Progenitor cell of endocrine pancreas (in vitro differentiated cells): Measurements from ENCODE around the gene TMEM9B. TPM values are rescaled to one million over a fixed set of nuclear protein-coding genes. Genes with fewer than 3 reads are reported as not detected.
"Not testable (repeated sequence)": the region's sequence is repeated elsewhere in the genome, so short reads cannot be mapped to it uniquely, and the experiment has no call there.

Experiments used
- DNase-seq: peaks from one replicate; pipeline ENCODE4 v3.0.0; 2021; ENCODE audit warnings: low spot score; ENCODE audit not compliant: unreplicated experiment
- H3K27ac Mint-ChIP-seq: 2 replicates; pipeline ENCODE4 v1.8.0; 2021; ENCODE audit warnings: mild to moderate bottlenecking, moderate library complexity, mixed read lengths
- H3K27me3 Mint-ChIP-seq: 2 replicates; pipeline ENCODE4 v1.8.0; 2021; ENCODE audit warnings: mixed read lengths
- H3K36me3 Mint-ChIP-seq: 2 replicates; pipeline ENCODE4 v1.8.0; 2022; ENCODE audit warnings: mixed read lengths; ENCODE audit not compliant: insufficient read depth
- H3K4me1 Mint-ChIP-seq: 2 replicates; pipeline ENCODE4 v1.8.0; 2021; ENCODE audit warnings: low read depth, mixed read lengths
- H3K4me3 Mint-ChIP-seq: 2 replicates; pipeline ENCODE4 v1.8.0; 2021; ENCODE audit warnings: low read depth, mild to moderate bottlenecking, moderate library complexity, mixed read lengths
- H3K9me3 Mint-ChIP-seq: 2 replicates; pipeline ENCODE4 v1.8.0; 2021; ENCODE audit warnings: low read depth, mixed read lengths
- total RNA-seq: library from RNA; stranded (reverse); gene quantifications from 2 replicates; pipeline ENCODE4 v1.2.1, GENCODE V29; 2021
- TF ChIP-seq, protein P1 (sequence below): fragments of 200-600 bp; sonication (generic); IDR thresholded peaks from one replicate; pipeline ENCODE4 v1.5.0; 2021; ENCODE audit warnings: antibody characterized with exemption, mild to moderate bottlenecking; ENCODE audit not compliant: unreplicated experiment

The TMEM9B gene
- total RNA-seq, 1 donor from 2014 or later = 20.4 TPM

DNA sequence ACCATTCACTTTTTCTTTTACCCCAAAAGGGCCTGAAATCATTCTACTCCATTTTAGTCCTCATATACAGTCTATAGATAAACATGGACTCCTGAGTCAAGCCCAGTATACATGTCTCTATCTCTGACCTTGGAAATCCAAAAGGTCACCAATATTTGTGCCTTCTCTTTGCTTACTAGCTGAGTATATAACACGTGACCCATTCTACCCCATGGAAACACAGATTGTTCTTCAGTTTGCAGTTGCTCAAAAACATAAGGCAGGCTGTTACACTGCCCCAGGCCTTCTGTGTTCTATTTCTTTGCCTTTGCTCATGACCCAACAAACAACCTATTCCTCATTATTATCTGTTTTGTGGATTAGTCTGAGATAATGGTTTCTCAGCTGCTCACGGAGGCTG is 33.8 kb upstream of the TMEM9B start:
- Mint-ChIP-seq H3K27me3 (peaks cover 36% of the 10 kb centered on the region), H3K4me3 (no peak overlapping the region)

DNA sequence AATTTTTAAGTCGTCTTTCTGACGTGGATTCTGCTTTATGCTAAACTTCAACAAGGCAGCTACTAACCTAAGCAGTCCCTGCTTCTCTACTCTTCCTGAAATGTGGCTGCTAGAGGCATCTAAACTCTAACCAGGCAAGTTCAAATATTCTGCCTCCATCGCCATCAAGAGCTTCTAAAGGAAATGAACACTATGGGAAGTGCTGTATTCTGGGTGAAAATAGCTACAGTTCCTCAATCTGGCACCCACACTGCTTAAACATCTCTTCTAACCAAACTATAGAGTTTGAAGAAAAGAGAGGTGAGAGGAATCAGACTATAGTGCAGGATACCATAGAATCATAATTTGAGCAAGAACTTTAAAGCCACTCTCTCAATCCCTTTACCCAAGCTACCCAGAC is 33.2 kb upstream of the TMEM9B start:
- TF ChIP-seq, protein P1, sequence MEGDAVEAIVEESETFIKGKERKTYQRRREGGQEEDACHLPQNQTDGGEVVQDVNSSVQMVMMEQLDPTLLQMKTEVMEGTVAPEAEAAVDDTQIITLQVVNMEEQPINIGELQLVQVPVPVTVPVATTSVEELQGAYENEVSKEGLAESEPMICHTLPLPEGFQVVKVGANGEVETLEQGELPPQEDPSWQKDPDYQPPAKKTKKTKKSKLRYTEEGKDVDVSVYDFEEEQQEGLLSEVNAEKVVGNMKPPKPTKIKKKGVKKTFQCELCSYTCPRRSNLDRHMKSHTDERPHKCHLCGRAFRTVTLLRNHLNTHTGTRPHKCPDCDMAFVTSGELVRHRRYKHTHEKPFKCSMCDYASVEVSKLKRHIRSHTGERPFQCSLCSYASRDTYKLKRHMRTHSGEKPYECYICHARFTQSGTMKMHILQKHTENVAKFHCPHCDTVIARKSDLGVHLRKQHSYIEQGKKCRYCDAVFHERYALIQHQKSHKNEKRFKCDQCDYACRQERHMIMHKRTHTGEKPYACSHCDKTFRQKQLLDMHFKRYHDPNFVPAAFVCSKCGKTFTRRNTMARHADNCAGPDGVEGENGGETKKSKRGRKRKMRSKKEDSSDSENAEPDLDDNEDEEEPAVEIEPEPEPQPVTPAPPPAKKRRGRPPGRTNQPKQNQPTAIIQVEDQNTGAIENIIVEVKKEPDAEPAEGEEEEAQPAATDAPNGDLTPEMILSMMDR = no peak
- no peaks in the 10 kb centered on the region for H3K36me3 Mint-ChIP-seq
- no peak for DNase-seq
- no peaks in the 10 kb centered on the region for H3K4me1 Mint-ChIP-seq
- no peaks in the 10 kb centered on the region for H3K9me3 Mint-ChIP-seq
- H3K27me3 Mint-ChIP-seq = peaks cover 32% of the 10 kb centered on the region
- H3K4me3 Mint-ChIP-seq = no peak overlapping the region
- H3K27ac Mint-ChIP-seq = no peak overlapping the region

More for the DNA sequence above, 33.8 kb upstream of the TMEM9B start:
- Mint-ChIP-seq H3K4me1 (no peaks in the 10 kb centered on the region), H3K27ac (no peak overlapping the region), H3K9me3 (no peaks in the 10 kb centered on the region), H3K36me3 (no peaks in the 10 kb centered on the region)
- TF ChIP-seq, protein P1 = no peak
- DNase-seq = no peak

DNA sequence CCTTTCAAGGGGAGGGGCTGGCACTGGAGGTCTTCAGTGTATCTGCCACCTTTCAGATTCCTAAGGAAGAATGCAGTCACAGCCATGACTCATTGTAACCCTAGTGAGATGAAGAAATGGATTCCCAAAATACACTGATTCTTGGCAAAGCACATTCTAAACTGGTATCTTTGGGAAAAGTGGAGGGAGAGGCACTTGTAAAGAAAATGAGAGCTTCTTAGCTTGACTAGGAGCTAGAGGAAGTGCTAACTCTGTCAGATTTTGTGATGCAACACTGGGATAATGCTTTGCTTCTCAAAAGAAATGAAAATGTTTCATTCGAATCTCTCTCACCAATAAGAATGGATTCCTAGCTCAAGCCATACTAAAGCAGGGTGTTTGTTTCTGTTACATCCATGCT is 25.2 kb upstream of the TMEM9B start:
- Mint-ChIP-seq H3K9me3 (no peaks in the 10 kb centered on the region), H3K36me3 (no peaks in the 10 kb centered on the region), H3K27ac (no peak overlapping the region), H3K27me3 (peaks cover 12% of the 10 kb centered on the region), H3K4me3 (no peak overlapping the region), H3K4me1 (peaks cover 3% of the 10 kb centered on the region)
- TF ChIP-seq, protein P1 = no peak
- DNase-seq = no peak

DNA sequence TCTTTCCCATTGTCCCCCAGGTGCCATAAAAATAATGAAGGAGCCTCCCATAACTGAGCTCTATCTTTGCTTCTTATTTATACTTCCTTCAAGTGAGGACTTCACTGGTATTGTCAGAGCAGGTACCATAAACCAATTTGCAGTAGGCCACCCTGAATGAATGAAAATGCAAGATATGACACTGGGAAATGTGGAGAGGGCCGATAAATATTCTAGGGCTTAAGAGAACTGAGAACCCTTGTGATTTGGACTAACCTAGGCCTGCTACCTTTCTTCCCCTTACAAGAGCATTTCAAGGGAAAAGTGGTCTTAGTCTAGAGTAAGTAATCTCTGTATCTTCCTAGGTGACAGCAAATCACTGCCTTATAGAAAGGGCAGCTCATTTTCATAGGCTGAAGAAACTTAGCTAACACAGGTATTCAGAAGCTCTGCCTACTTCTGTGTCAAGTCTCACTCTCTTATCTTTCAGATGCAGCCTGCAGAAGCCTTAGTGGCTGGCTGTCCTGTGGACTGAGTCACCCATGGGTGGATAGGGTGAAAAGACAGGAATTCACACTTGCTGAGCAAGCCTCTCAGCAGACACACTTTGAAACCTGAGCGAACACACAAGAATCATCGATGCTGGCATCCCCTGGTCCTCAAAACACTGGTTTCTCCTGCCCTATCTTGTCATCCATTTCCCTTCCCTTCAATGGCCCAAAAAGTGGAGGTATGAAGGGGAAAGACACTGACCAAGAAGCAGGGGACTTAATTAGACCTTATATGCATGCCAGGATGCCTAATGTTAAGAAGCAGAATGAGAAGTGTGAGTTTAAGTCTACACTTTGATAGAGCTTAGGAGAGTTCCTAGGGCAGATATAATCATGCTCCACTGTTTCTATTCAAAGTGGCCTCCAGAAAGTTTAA is 24.3 kb upstream of the TMEM9B start:
- TF ChIP-seq, protein P1 = no peak
- peaks cover 3% of the 10 kb centered on the region for H3K4me1 Mint-ChIP-seq

DNA sequence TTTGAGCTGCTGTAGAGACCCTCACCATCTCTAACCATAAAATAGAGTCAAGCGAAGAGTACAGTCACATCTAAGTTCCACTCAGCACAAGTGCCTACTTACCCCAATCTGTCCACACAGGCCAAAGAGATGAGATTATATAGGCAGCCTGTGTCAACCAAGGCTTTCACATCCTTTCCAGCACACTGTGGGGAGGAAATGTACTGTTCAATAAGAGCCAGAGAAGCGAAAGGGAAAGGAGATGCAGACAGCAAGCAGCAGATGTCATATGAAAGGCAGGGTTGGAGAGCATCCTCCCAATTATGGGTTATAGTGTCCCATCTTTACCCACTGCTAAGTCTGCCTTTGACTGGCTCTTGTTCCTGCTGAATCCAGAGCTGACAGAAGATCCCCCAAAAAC is 23.2 kb upstream of the TMEM9B start:
- no peaks in the 10 kb centered on the region for H3K36me3 Mint-ChIP-seq
- H3K4me3 Mint-ChIP-seq = no peak overlapping the region
- no peaks in the 10 kb centered on the region for H3K9me3 Mint-ChIP-seq
- no peak overlapping the region for H3K27ac Mint-ChIP-seq
- H3K27me3 Mint-ChIP-seq = peaks cover 12% of the 10 kb centered on the region
- H3K4me1 Mint-ChIP-seq = peaks cover 3% of the 10 kb centered on the region
- no peak for DNase-seq
- TF ChIP-seq, protein P1 = no peak

More for the DNA sequence above, 24.3 kb upstream of the TMEM9B start:
- Mint-ChIP-seq H3K27me3 (peaks cover 12% of the 10 kb centered on the region), H3K27ac (no peak overlapping the region), H3K36me3 (no peaks in the 10 kb centered on the region), H3K4me3 (no peak overlapping the region), H3K9me3 (no peaks in the 10 kb centered on the region)
- no peak for DNase-seq

DNA sequence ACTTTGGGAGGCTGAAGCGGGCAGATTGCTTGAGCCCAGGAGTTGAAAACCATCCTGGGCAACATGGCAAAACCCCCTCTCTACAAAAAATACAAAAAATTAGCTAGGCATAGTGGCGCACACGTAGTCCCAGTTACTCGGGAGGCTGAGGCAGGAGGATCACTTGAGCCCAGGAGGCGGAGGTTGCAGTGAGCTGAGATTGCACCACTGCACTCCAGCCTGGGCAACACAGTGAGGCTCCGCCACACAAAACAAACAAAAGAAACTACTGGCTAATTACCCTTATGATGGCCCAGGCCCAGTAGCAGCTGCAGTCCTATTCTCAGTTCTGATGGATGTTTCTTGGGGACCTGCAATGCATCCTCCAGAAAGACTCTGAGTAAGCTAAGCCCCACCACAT is 22.5 kb upstream of the TMEM9B start:
- peaks cover 12% of the 10 kb centered on the region for H3K27me3 Mint-ChIP-seq
- H3K4me3 Mint-ChIP-seq, H3K27ac Mint-ChIP-seq, H3K4me1 Mint-ChIP-seq, H3K36me3 Mint-ChIP-seq, H3K9me3 Mint-ChIP-seq, DNase-seq: not testable (repeated sequence)
